ENCODE results near the gene ZNF408. TPM values are rescaled to one million over a fixed set of nuclear protein-coding genes. Genes with fewer than 3 reads are reported as not detected.
"Not testable (repeated sequence)": the region's sequence is repeated elsewhere in the genome, so short reads cannot be mapped to it uniquely, and the experiment has no call there.

ZNF408 gene
- total RNA-seq, 2 experiments from 2014 or later: 17.1 to 17.5 TPM

GRCh38 chr11:46669711-46670139 lies 31.1 kb upstream of the ZNF408 start:
- no peaks in the 10 kb centered on the region for H3K27me3 Mint-ChIP-seq
- no peak for DNase-seq
- H3K36me3 Mint-ChIP-seq (ENCODE audit: low read depth): peaks cover 52% of the 10 kb centered on the region
- no peak overlapping the region for H3K4me3 Mint-ChIP-seq
- H3K9me3 Mint-ChIP-seq: no peaks in the 10 kb centered on the region
- ChIA-PET POLR2A (interaction anchor here (1.1 to 8.5 kb wide), 4 partner anchors 31 to 109 kb away, joined by 3 to 124 read pairs (median 26); partner anchors contain the start of genes AMBRA1, ARHGAP1, ATG13 and HARBI1), CTCF (interaction anchor here (1.3 to 4.5 kb wide), 3 partner anchors 10 to 30 kb away, joined by 4 to 49 read pairs (median 9); partner anchors contain the start of genes ARHGAP1 and ZNF408)
- H3K4me1 Mint-ChIP-seq: peaks cover 40% of the 10 kb centered on the region
- peak overlapping the region; percentile 98 for H3K27ac Mint-ChIP-seq

- CTCF ChIA-PET: interaction anchor here (0.9 to 4.5 kb wide), 12 partner anchors 11 to 319 kb away, joined by 3 to 49 read pairs (median 5); partner anchors contain the start of genes ARHGAP1, ATG13, HARBI1 and ZNF408
- H3K4me1 Mint-ChIP-seq: peaks cover 48% of the 10 kb centered on the region
- not testable (repeated sequence) for H3K9me3 Mint-ChIP-seq, H3K4me3 Mint-ChIP-seq, DNase-seq, H3K27me3 Mint-ChIP-seq
- POLR2A ChIA-PET: interaction anchor here (0.6 to 8.5 kb wide), 12 partner anchors 11 to 545 kb away, joined by 3 to 124 read pairs (median 6); partner anchors contain the start of genes AMBRA1, ARHGAP1, ATG13 and DDB2
- peaks cover 53% of the 10 kb centered on the region for H3K36me3 Mint-ChIP-seq (ENCODE audit: low read depth)
- peak overlapping the region; percentile 98 for H3K27ac Mint-ChIP-seq
Observed at GRCh38 chr11:46670521-46670920, 30.3 kb upstream of the ZNF408 start.

- H3K4me3 Mint-ChIP-seq: peak overlapping the region; percentile 1
- no peaks in the 10 kb centered on the region for H3K9me3 Mint-ChIP-seq
- ChIA-PET CTCF (interaction anchor here (1.3 to 4.5 kb wide), 5 partner anchors 28 to 182 kb away, joined by 4 to 49 read pairs (median 6); partner anchors contain the start of genes AMBRA1, ARHGAP1, ATG13 and HARBI1), POLR2A (interaction anchor here (1.2 to 8.5 kb wide), 7 partner anchors 9 to 543 kb away, joined by 3 to 124 read pairs (median 9); partner anchors contain the start of genes ARHGAP1, ATG13, DDB2 and HARBI1)
- H3K27me3 Mint-ChIP-seq: no peaks in the 10 kb centered on the region
- peaks cover 47% of the 10 kb centered on the region for H3K36me3 Mint-ChIP-seq (ENCODE audit: low read depth)
- DNase-seq: no peak
- H3K27ac Mint-ChIP-seq: peak overlapping the region; percentile 98
- peaks cover 60% of the 10 kb centered on the region for H3K4me1 Mint-ChIP-seq
Observed at GRCh38 chr11:46671958-46672315, 28.9 kb upstream of the ZNF408 start.

GRCh38 chr11:46672381-46672839 lies 28.4 kb upstream of the ZNF408 start:
- H3K9me3 Mint-ChIP-seq: no peaks in the 10 kb centered on the region
- H3K36me3 Mint-ChIP-seq (ENCODE audit: low read depth): peaks cover 47% of the 10 kb centered on the region
- H3K4me1 Mint-ChIP-seq: peaks cover 62% of the 10 kb centered on the region
- ChIA-PET CTCF (interaction anchor here (4.5 kb wide), 1 partner anchor 27 kb away, joined by 49 read pairs; the partner anchor contains the start of genes ARHGAP1 and ZNF408), POLR2A (interaction anchor here (1.2 to 8.5 kb wide), 5 partner anchors 16 to 55 kb away, joined by 3 to 124 read pairs (median 9); partner anchors contain the start of genes ARHGAP1, ATG13, HARBI1 and ZNF408)
- H3K27ac Mint-ChIP-seq: peak overlapping the region; percentile 98
- no peak overlapping the region for H3K4me3 Mint-ChIP-seq
- no peak for DNase-seq
- no peaks in the 10 kb centered on the region for H3K27me3 Mint-ChIP-seq

- peaks cover 62% of the 10 kb centered on the region for H3K4me1 Mint-ChIP-seq
- H3K27ac Mint-ChIP-seq: peak overlapping the region; percentile 83
- CTCF ChIA-PET: interaction anchor here (0.6 to 1.8 kb wide), 3 partner anchors 56 to 184 kb away, joined by 3 to 6 read pairs (median 4); partner anchors contain the start of genes ATG13 and HARBI1
Observed at GRCh38 chr11:46673713-46674462, 26.9 kb upstream of the ZNF408 start.

GRCh38 chr11:46674463-46675287 lies 26.2 kb upstream of the ZNF408 start:
- ChIA-PET CTCF (interaction anchor here (1.1 to 1.8 kb wide), 2 partner anchors 57 to 184 kb away, joined by 4 to 6 read pairs; partner anchors contain the start of genes ATG13 and HARBI1), POLR2A (interaction anchor here (0.8 to 8.5 kb wide), 7 partner anchors 11 to 119 kb away, joined by 3 to 124 read pairs (median 4); partner anchors contain the start of genes AMBRA1, ARHGAP1, ATG13 and HARBI1)
- H3K27ac Mint-ChIP-seq: peak overlapping the region; percentile 83
- H3K9me3 Mint-ChIP-seq: no peaks in the 10 kb centered on the region
- no peak overlapping the region for H3K4me3 Mint-ChIP-seq
- H3K4me1 Mint-ChIP-seq: peaks cover 59% of the 10 kb centered on the region
- peaks cover 54% of the 10 kb centered on the region for H3K36me3 Mint-ChIP-seq (ENCODE audit: low read depth)
- no peaks in the 10 kb centered on the region for H3K27me3 Mint-ChIP-seq
- peak; percentile 30 for DNase-seq

More at GRCh38 chr11:46673713-46674462, 26.9 kb upstream of the ZNF408 start:
- peaks cover 54% of the 10 kb centered on the region for H3K36me3 Mint-ChIP-seq (ENCODE audit: low read depth)
- no peak for DNase-seq
- no peaks in the 10 kb centered on the region for H3K27me3 Mint-ChIP-seq
- H3K9me3 Mint-ChIP-seq: no peaks in the 10 kb centered on the region
- no peak overlapping the region for H3K4me3 Mint-ChIP-seq
- POLR2A ChIA-PET: interaction anchor here (1.0 to 8.5 kb wide), 5 partner anchors 11 to 119 kb away, joined by 3 to 124 read pairs (median 7); partner anchors contain the start of genes ARHGAP1, ATG13, HARBI1 and ZNF408

- CTCF ChIA-PET: interaction anchor here (1.8 kb wide), 1 partner anchor 185 kb away, joined by 4 read pairs; no protein-coding TSS in a partner anchor
Observed at GRCh38 chr11:46675288-46675851, 25.5 kb upstream of the ZNF408 start.

GRCh38 chr11:46675949-46676348 lies 24.9 kb upstream of the ZNF408 start:
- Mint-ChIP-seq H3K36me3 (ENCODE audit: low read depth) (peaks cover 55% of the 10 kb centered on the region), H3K9me3 (no peaks in the 10 kb centered on the region), H3K27me3 (no peaks in the 10 kb centered on the region), H3K4me1 (peaks cover 50% of the 10 kb centered on the region), H3K27ac (peak overlapping the region; percentile 31), H3K4me3 (no peak overlapping the region)
- no peak for DNase-seq
- ChIA-PET POLR2A (interaction anchor here (1.8 to 8.5 kb wide), 2 partner anchors 18 to 25 kb away, joined by 4 to 124 read pairs; partner anchors contain the start of genes ARHGAP1 and ZNF408), CTCF (no interaction called here)

More at GRCh38 chr11:46675288-46675851, 25.5 kb upstream of the ZNF408 start:
- H3K4me3 Mint-ChIP-seq: no peak overlapping the region
- peaks cover 54% of the 10 kb centered on the region for H3K4me1 Mint-ChIP-seq
- POLR2A ChIA-PET: interaction anchor here (1.0 to 8.5 kb wide), 5 partner anchors 12 to 120 kb away, joined by 3 to 124 read pairs (median 4); partner anchors contain the start of genes ARHGAP1, ATG13, HARBI1 and ZNF408
- peaks cover 52% of the 10 kb centered on the region for H3K36me3 Mint-ChIP-seq (ENCODE audit: low read depth)
- H3K27me3 Mint-ChIP-seq: no peaks in the 10 kb centered on the region
- no peak for DNase-seq
- no peaks in the 10 kb centered on the region for H3K9me3 Mint-ChIP-seq
- peak overlapping the region; percentile 83 for H3K27ac Mint-ChIP-seq

GRCh38 chr11:46676436-46677158 lies 24.2 kb upstream of the ZNF408 start:
- no peaks in the 10 kb centered on the region for H3K9me3 Mint-ChIP-seq
- POLR2A ChIA-PET: interaction anchor here (1.8 to 8.5 kb wide), 2 partner anchors 18 to 24 kb away, joined by 4 to 124 read pairs; partner anchors contain the start of genes ARHGAP1 and ZNF408
- no peak overlapping the region for H3K4me3 Mint-ChIP-seq
- H3K27me3 Mint-ChIP-seq: no peaks in the 10 kb centered on the region
- H3K4me1 Mint-ChIP-seq: peaks cover 43% of the 10 kb centered on the region
- no peak for DNase-seq
- peak overlapping the region; percentile 57 for H3K27ac Mint-ChIP-seq
- CTCF ChIA-PET: no interaction called here
- H3K36me3 Mint-ChIP-seq (ENCODE audit: low read depth): peaks cover 54% of the 10 kb centered on the region

- H3K9me3 Mint-ChIP-seq: no peaks in the 10 kb centered on the region
- CTCF ChIA-PET: no interaction called here
- H3K4me3 Mint-ChIP-seq: no peak overlapping the region
- peak overlapping the region; percentile 57 for H3K27ac Mint-ChIP-seq
- POLR2A ChIA-PET: interaction anchor here (8.5 kb wide), 1 partner anchor 24 kb away, joined by 124 read pairs; the partner anchor contains the start of genes ARHGAP1 and ZNF408
- peaks cover 48% of the 10 kb centered on the region for H3K36me3 Mint-ChIP-seq (ENCODE audit: low read depth)
- no peaks in the 10 kb centered on the region for H3K27me3 Mint-ChIP-seq
- H3K4me1 Mint-ChIP-seq: peaks cover 37% of the 10 kb centered on the region
- no peak for DNase-seq
Observed at GRCh38 chr11:46677169-46677568, 23.7 kb upstream of the ZNF408 start.

All from activated CD4-positive, alpha-beta memory T cell treated with anti-CD3 and anti-CD28 coated beads, Interleukin-2, amount 10 ng/mL, durations not matched to agents 7 days and 5 days (primary cell).